Body of pancreas (tissue), 4 donors: ENCODE data around the gene GPRIN2. TPM values are rescaled to one million over a fixed set of nuclear protein-coding genes. Genes with fewer than 3 reads are reported as not detected.

ENCODE experiments used
- ATAC-seq: fragments of 150-250 bp; one replicate; pipeline ENCODE4 v1.9.1; 2016
- DNase-seq, 4 donors: peaks; one replicate each; pipeline ENCODE4 v3.0.0-alpha.2; 2019
- H3K27ac ChIP-seq, 4 donors: fragments of 200-600 bp; sonication (generic); 1 replicate in 3 of 4; 2 replicates in 1 of 4; pipeline versions ENCODE4 v1.5.1 to v1.6.1; 2016 to 2019; ENCODE audit warnings: mild to moderate bottlenecking in 1 of 4, mixed read lengths in 1 of 4, moderate library complexity in 1 of 4
- H3K27me3 ChIP-seq, 2 donors: fragments of 200-600 bp; sonication (generic); one replicate each; pipeline ENCODE4 v1.6.0; 2016; ENCODE audit warnings: mild to moderate bottlenecking in 1 of 2
- H3K36me3 ChIP-seq, 2 donors: fragments of 200-600 bp; sonication (generic); replicated peaks in 1 of 2; 2 replicates each; pipeline ENCODE4 v1.5.1; 2016; ENCODE audit warnings: low read depth in 2 of 2; ENCODE audit not compliant: insufficient read depth in 1 of 2
- H3K4me1 ChIP-seq: fragments of 200-600 bp; sonication (generic); one replicate; pipeline ENCODE4 v1.6.0; 2016
- H3K4me3 ChIP-seq, 2 donors: fragments of 200-600 bp; sonication (generic); 1 replicate in 1 of 2; 2 replicates in 1 of 2; pipeline ENCODE4 v1.5.1; 2016 to 2019
- H3K9me3 ChIP-seq, 3 donors: fragments of 200-600 bp; sonication (generic); 1 replicate in 2 of 3; 2 replicates in 1 of 3; pipeline ENCODE4 v1.5.1; 2016
- CTCF ChIP-seq, 7 experiments: fragments of 450-650 bp in 4 of 7; fragments of 200-600 bp in 3 of 7; sonication (generic) in 3 of 7; IDR thresholded peaks; one replicate each; pipeline ENCODE4 v1.5.1; 2016 to 2019; ENCODE audit warnings: antibody characterized with exemption in 7 of 7
- POLR2A ChIP-seq, 3 donors: fragments of 450-650 bp; IDR thresholded peaks; one replicate each; pipeline ENCODE4 v1.6.1; 2016; ENCODE audit warnings: antibody characterized with exemption in 3 of 3, mild to moderate bottlenecking in 2 of 3
- WGBS, 2 donors: methylation state at CpG; one replicate each; pipeline ENCODE4 v1.1.5; 2017; 5-methylcytosine and 5-hydroxymethylcytosine counted together
- intact Hi-C: fragments of 100-400 bp; cut with DNase I; formaldehyde crosslinking; loops from one replicate; pipeline ENCODE4 v1.15.1; 2023
- total RNA-seq, 2 donors: library from RNA; depleted of rRNA; stranded (reverse); fragments of >200 nt; gene quantifications; one replicate each; pipeline ENCODE4 v1.1.0, GENCODE V29; 2016

The GPRIN2 gene
- total RNA-seq, 2 donors from 2014 or later, result 15.8 to 16.3 TPM

- intact Hi-C loops, result no loop called here
- Histone ChIP-seq H3K4me1 (peaks cover 13% of the 10 kb centered on the region), H3K4me3 (no peak overlapping the region), H3K9me3 (no peaks in the 10 kb centered on the region), H3K27me3 (no peaks in the 10 kb centered on the region), H3K27ac (peak overlapping the region in 1 of 4 donors; percentile 46), H3K36me3 (no peaks in the 10 kb centered on the region)
- ATAC-seq, result no peak
- WGBS, 2 donors, result 47 to 51% methylated on average over 4 of the region's 4 CpGs
- DNase-seq, result peak in 3 of 4 donors; percentile 4 to 28 (median 23)
- TF ChIP-seq POLR2A (IDR thresholded peaks at IDR 0.05) (no peak), CTCF (IDR thresholded peaks at IDR 0.05) (no peak)
Observed at GRCh38 chr10:46555366-46555712, 1.1 kb downstream of the GPRIN2 start.

DNA sequence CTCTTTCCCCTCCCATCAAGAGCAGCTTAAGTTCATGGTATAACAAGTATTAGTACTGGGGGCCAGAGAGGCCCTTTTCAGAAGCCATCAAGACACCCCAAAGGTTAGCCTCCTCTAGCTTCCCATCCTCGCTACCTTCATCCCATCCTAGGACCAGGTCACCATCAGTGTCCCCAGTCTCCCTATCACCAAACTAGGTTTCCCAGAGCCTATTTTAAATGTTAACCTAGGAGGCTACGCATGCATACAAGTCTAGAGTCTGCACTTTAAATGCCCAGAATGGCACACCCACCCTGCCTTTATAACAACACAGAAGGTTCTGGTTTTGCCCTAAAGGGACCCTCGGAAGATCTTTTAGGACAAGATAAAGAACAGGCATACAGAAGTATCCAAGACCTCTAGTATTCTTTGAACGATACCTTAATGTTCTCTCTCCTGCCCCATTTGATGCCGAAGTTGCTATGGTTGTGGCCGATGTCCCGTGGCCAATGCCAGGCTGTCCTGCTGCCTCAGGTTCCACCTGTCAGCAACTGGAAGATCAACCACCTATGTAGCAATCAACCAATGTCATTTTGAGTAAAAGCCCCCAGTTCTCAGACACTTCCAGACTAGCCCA lies 2.2 kb downstream of the GPRIN2 start:
- Histone ChIP-seq H3K4me3 (no peak overlapping the region), H3K9me3 (no peaks in the 10 kb centered on the region), H3K27me3 (no peaks in the 10 kb centered on the region), H3K36me3 (no peaks in the 10 kb centered on the region), H3K27ac (no peak overlapping the region), H3K4me1 (peaks cover 13% of the 10 kb centered on the region)
- TF ChIP-seq POLR2A (IDR thresholded peaks at IDR 0.05) (no peak), CTCF (IDR thresholded peaks at IDR 0.05) (no peak)
- intact Hi-C loops, result no loop called here
- ATAC-seq, result no peak
- no peak for DNase-seq
- WGBS, 2 donors, result 87 to 90% methylated on average over 7 of the region's 7 CpGs

DNA sequence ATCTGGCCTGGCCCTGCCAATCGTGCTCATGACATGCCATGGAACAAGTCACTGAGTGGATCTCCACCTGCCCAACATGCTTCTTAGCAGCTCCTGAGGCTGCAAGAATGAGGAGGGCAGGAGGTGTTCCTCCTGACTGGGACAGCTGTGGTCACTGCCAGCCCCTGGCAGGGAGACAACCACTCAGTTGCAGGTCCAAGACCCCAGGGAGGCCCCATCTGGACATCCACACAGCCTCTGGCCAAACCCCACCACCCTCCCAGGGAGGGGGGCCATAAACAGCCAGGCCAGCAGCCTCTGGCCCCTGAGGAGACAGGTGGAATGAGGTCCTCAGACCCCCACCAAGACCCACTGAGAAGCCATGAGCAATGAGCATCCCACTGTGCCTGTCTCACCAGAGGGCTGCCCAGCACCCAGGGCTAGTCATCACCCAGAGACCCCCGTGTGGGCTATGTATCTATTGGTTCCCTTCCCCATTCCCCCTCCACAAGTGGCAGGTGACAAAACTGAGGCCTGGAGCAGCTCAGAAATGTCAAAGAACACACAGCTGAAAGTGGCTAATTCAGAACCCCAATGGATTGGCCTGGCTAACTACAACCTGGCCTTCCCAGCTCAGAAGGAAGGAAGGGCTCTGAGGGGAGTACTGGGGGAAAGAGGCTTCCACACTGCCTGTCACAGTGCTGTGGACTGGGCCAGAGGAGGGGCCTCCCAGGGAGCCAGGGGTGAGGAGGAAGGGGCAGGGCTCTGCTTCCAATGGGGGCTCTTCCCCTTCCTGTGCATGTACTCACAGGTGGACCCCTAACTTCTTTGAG lies 3.0 kb downstream of the GPRIN2 start:
- intact Hi-C loops, result no loop called here
- peak; percentile 1 to 14 (median 8) for DNase-seq
- H3K27ac ChIP-seq, result no peak overlapping the region
- no peaks in the 10 kb centered on the region for H3K9me3 ChIP-seq
- 72 to 76% methylated on average over 2 of the region's 2 CpGs for WGBS, 2 donors
- peaks cover 13% of the 10 kb centered on the region for H3K4me1 ChIP-seq
- TF ChIP-seq CTCF (IDR thresholded peaks at IDR 0.05) (no peak), POLR2A (IDR thresholded peaks at IDR 0.05) (peak in 1 of 3 donors; percentile 10)
- ATAC-seq, result no peak
- H3K36me3 ChIP-seq, result no peaks in the 10 kb centered on the region
- H3K4me3 ChIP-seq, result no peak overlapping the region
- no peaks in the 10 kb centered on the region for H3K27me3 ChIP-seq

- no peak for TF ChIP-seq CTCF (IDR thresholded peaks at IDR 0.05)
- TF ChIP-seq POLR2A (IDR thresholded peaks at IDR 0.05), result no peak
- DNase-seq, result no peak
- H3K27ac ChIP-seq, result no peak overlapping the region
- no peaks in the 10 kb centered on the region for H3K27me3 ChIP-seq
- H3K9me3 ChIP-seq, result no peaks in the 10 kb centered on the region
- H3K4me3 ChIP-seq, result no peak overlapping the region
- peaks cover 13% of the 10 kb centered on the region for H3K4me1 ChIP-seq
- no peak for ATAC-seq
- 88 to 94% methylated on average over 10 of the region's 10 CpGs for whole genome bisulfite sequencing, 2 donors
- intact Hi-C loops, result no loop called here
- no peaks in the 10 kb centered on the region for H3K36me3 ChIP-seq
Observed at GRCh38 chr10:46552526-46553237, 3.8 kb downstream of the GPRIN2 start.
